ENCODE measurements around the gene ATM.

ATM gene

GRCh38 chr11:108206171-108206570, 16.7 kb upstream of the ATM start:
- Histone ChIP-seq H3K4me1 (ENCODE audit: control insufficient read depth, insufficient read depth, low read length, poor library complexity, severe bottlenecking) (no peaks in the 10 kb centered on the region), H3K27ac (ENCODE audit: low read depth, low read length, severe bottlenecking) (no peak overlapping the region), H3K4me3 (ENCODE audit: extremely low read depth, insufficient read depth, low read length, poor library complexity, severe bottlenecking) (no peak overlapping the region), H3K36me3 (ENCODE audit: control insufficient read depth, insufficient read depth, low read length) (peaks cover 86% of the 10 kb centered on the region), H3K9me3 (ENCODE audit: control insufficient read depth, low read length) (peaks cover 33% of the 10 kb centered on the region)
- 96 to 97% methylated on average over 5 to 6 of the region's 6 CpGs for WGBS, 2 experiments (ENCODE audit: insufficient coverage in 2 of 2)

GRCh38 chr11:108206969-108207682, 15.7 kb upstream of the ATM start:
- H3K4me3 ChIP-seq (ENCODE audit: extremely low read depth, insufficient read depth, low read length, poor library complexity, severe bottlenecking): no peak overlapping the region
- peaks cover 95% of the 10 kb centered on the region for H3K36me3 ChIP-seq (ENCODE audit: control insufficient read depth, insufficient read depth, low read length)
- peaks cover 33% of the 10 kb centered on the region for H3K9me3 ChIP-seq (ENCODE audit: control insufficient read depth, low read length)
- 84 to 97% methylated on average over 7 to 8 of the region's 8 CpGs for WGBS, 2 experiments (ENCODE audit: insufficient coverage in 2 of 2)
- no peaks in the 10 kb centered on the region for H3K4me1 ChIP-seq (ENCODE audit: control insufficient read depth, insufficient read depth, low read length, poor library complexity, severe bottlenecking)
- no peak overlapping the region for H3K27ac ChIP-seq (ENCODE audit: low read depth, low read length, severe bottlenecking)

GRCh38 chr11:108207683-108208060, 15.2 kb upstream of the ATM start:
- Histone ChIP-seq H3K36me3 (ENCODE audit: control insufficient read depth, insufficient read depth, low read length) (peaks cover 95% of the 10 kb centered on the region), H3K4me3 (ENCODE audit: extremely low read depth, insufficient read depth, low read length, poor library complexity, severe bottlenecking) (no peak overlapping the region)
- WGBS, 2 experiments (ENCODE audit: insufficient coverage in 2 of 2): 100% methylated on average over 3 of the region's 6 CpGs

GRCh38 chr11:108210441-108210840, 12.4 kb upstream of the ATM start:
- Histone ChIP-seq H3K4me3 (ENCODE audit: extremely low read depth, insufficient read depth, low read length, poor library complexity, severe bottlenecking) (no peak overlapping the region), H3K36me3 (ENCODE audit: control insufficient read depth, insufficient read depth, low read length) (peaks cover 80% of the 10 kb centered on the region), H3K4me1 (ENCODE audit: control insufficient read depth, insufficient read depth, low read length, poor library complexity, severe bottlenecking) (no peaks in the 10 kb centered on the region), H3K27ac (ENCODE audit: low read depth, low read length, severe bottlenecking) (no peak overlapping the region), H3K9me3 (ENCODE audit: control insufficient read depth, low read length) (peaks cover 19% of the 10 kb centered on the region)
- no CpG with 5 or more reads among the region's 1 CpG for WGBS, 2 experiments (ENCODE audit: insufficient coverage in 2 of 2)

More at GRCh38 chr11:108207683-108208060, 15.2 kb upstream of the ATM start:
- Histone ChIP-seq H3K4me1 (ENCODE audit: control insufficient read depth, insufficient read depth, low read length, poor library complexity, severe bottlenecking) (no peaks in the 10 kb centered on the region), H3K27ac (ENCODE audit: low read depth, low read length, severe bottlenecking) (no peak overlapping the region), H3K9me3 (ENCODE audit: control insufficient read depth, low read length) (peaks cover 33% of the 10 kb centered on the region)

- H3K4me3 ChIP-seq (ENCODE audit: extremely low read depth, insufficient read depth, low read length, poor library complexity, severe bottlenecking): no peak overlapping the region
- no peaks in the 10 kb centered on the region for H3K9me3 ChIP-seq (ENCODE audit: control insufficient read depth, low read length)
- 100% methylated on average over 1 of the region's 2 CpGs; no CpG with 5 or more reads in 1 of the 2 experiments for WGBS, 2 experiments (ENCODE audit: insufficient coverage in 2 of 2)
- peaks cover 47% of the 10 kb centered on the region for H3K36me3 ChIP-seq (ENCODE audit: control insufficient read depth, insufficient read depth, low read length)
- no peak overlapping the region for H3K27ac ChIP-seq (ENCODE audit: low read depth, low read length, severe bottlenecking)
- no peaks in the 10 kb centered on the region for H3K4me1 ChIP-seq (ENCODE audit: control insufficient read depth, insufficient read depth, low read length, poor library complexity, severe bottlenecking)
Measured at GRCh38 chr11:108213784-108214183, 9.1 kb upstream of the ATM start.

GRCh38 chr11:108216988-108217387, 5.9 kb upstream of the ATM start:
- Histone ChIP-seq H3K9me3 (ENCODE audit: control insufficient read depth, low read length) (no peaks in the 10 kb centered on the region), H3K4me3 (ENCODE audit: extremely low read depth, insufficient read depth, low read length, poor library complexity, severe bottlenecking) (no peak overlapping the region), H3K36me3 (ENCODE audit: control insufficient read depth, insufficient read depth, low read length) (peaks cover 18% of the 10 kb centered on the region), H3K27ac (ENCODE audit: low read depth, low read length, severe bottlenecking) (no peak overlapping the region), H3K4me1 (ENCODE audit: control insufficient read depth, insufficient read depth, low read length, poor library complexity, severe bottlenecking) (no peaks in the 10 kb centered on the region)
- 82 to 97% methylated on average over 2 to 4 of the region's 4 CpGs for WGBS, 2 experiments (ENCODE audit: insufficient coverage in 2 of 2)

GRCh38 chr11:108218455-108218854, 4.4 kb upstream of the ATM start:
- Histone ChIP-seq H3K27ac (ENCODE audit: low read depth, low read length, severe bottlenecking) (no peak overlapping the region), H3K4me1 (ENCODE audit: control insufficient read depth, insufficient read depth, low read length, poor library complexity, severe bottlenecking) (no peaks in the 10 kb centered on the region), H3K36me3 (ENCODE audit: control insufficient read depth, insufficient read depth, low read length) (peaks cover 8% of the 10 kb centered on the region), H3K4me3 (ENCODE audit: extremely low read depth, insufficient read depth, low read length, poor library complexity, severe bottlenecking) (no peak overlapping the region), H3K9me3 (ENCODE audit: control insufficient read depth, low read length) (no peaks in the 10 kb centered on the region)
- WGBS, 2 experiments (ENCODE audit: insufficient coverage in 2 of 2): no CpG with 5 or more reads among the region's 2 CpGs

GRCh38 chr11:108218912-108219783, 3.7 kb upstream of the ATM start:
- 53 to 57% methylated on average over 4 to 6 of the region's 7 CpGs for WGBS, 2 experiments (ENCODE audit: insufficient coverage in 2 of 2)
- H3K4me3 ChIP-seq (ENCODE audit: extremely low read depth, insufficient read depth, low read length, poor library complexity, severe bottlenecking): no peak overlapping the region
- no peak overlapping the region for H3K27ac ChIP-seq (ENCODE audit: low read depth, low read length, severe bottlenecking)

GRCh38 chr11:108220721-108221336, 2.0 kb upstream of the ATM start:
- 70 to 80% methylated on average over 3 of the region's 5 CpGs for WGBS, 2 experiments (ENCODE audit: insufficient coverage in 2 of 2)
- H3K4me1 ChIP-seq (ENCODE audit: control insufficient read depth, insufficient read depth, low read length, poor library complexity, severe bottlenecking): peaks cover 4% of the 10 kb centered on the region
- peak overlapping the region; percentile 38 for H3K27ac ChIP-seq (ENCODE audit: low read depth, low read length, severe bottlenecking)
- H3K9me3 ChIP-seq (ENCODE audit: control insufficient read depth, low read length): no peaks in the 10 kb centered on the region
- peak overlapping the region; percentile 70 for H3K4me3 ChIP-seq (ENCODE audit: extremely low read depth, insufficient read depth, low read length, poor library complexity, severe bottlenecking)
- H3K36me3 ChIP-seq (ENCODE audit: control insufficient read depth, insufficient read depth, low read length): peaks cover 5% of the 10 kb centered on the region

More at GRCh38 chr11:108218912-108219783, 3.7 kb upstream of the ATM start:
- Histone ChIP-seq H3K4me1 (ENCODE audit: control insufficient read depth, insufficient read depth, low read length, poor library complexity, severe bottlenecking) (no peaks in the 10 kb centered on the region), H3K36me3 (ENCODE audit: control insufficient read depth, insufficient read depth, low read length) (peaks cover 2% of the 10 kb centered on the region), H3K9me3 (ENCODE audit: control insufficient read depth, low read length) (no peaks in the 10 kb centered on the region)

GRCh38 chr11:108221371-108221770, 1.5 kb upstream of the ATM start:
- WGBS, 2 experiments (ENCODE audit: insufficient coverage in 2 of 2): 12 to 20% methylated on average over 9 to 11 of the region's 12 CpGs
- Histone ChIP-seq H3K4me1 (ENCODE audit: control insufficient read depth, insufficient read depth, low read length, poor library complexity, severe bottlenecking) (peaks cover 4% of the 10 kb centered on the region), H3K36me3 (ENCODE audit: control insufficient read depth, insufficient read depth, low read length) (peaks cover 5% of the 10 kb centered on the region), H3K4me3 (ENCODE audit: extremely low read depth, insufficient read depth, low read length, poor library complexity, severe bottlenecking) (peak overlapping the region; percentile 70), H3K27ac (ENCODE audit: low read depth, low read length, severe bottlenecking) (peak overlapping the region; percentile 87), H3K9me3 (ENCODE audit: control insufficient read depth, low read length) (no peaks in the 10 kb centered on the region)
